GM12878 (cell line): ENCODE results near the gene ARMC9. TPM values are rescaled to one million over a fixed set of nuclear protein-coding genes. Genes with fewer than 3 reads are reported as not detected.

Experiments
- ATAC-seq: fragments of 200-7000 bp; cut with Tn5 transposase; 3 replicates; pipeline ENCODE4 v1.9.1; 2020; ENCODE audit warnings: mild to moderate bottlenecking, moderate library complexity
- BruUV-seq: library from RNA; stranded (reverse); fragments of 400-500 nt; replicated peaks from 2 replicates; lab custom pipeline; 2021; lab: Mats Ljungman, UMichigan
- CTCF ChIA-PET: fragments of 300-600 bp; sonication (Branson Sonifier 250); formaldehyde crosslinking; extraction: SDS; loops from one replicate; lab custom pipeline; 2021; ENCODE audit warnings: inconsistent platforms; lab: Yijun Ruan, JAX
- POLR2A ChIA-PET: fragments of 350-600 bp; formaldehyde crosslinking; extraction: SDS; loops from one replicate; lab custom pipeline; 2021; ENCODE audit warnings: inconsistent platforms; lab: Charles Lee
- RAD21 ChIA-PET: fragments of 300-600 bp; sonication (Branson Sonifier 250); formaldehyde crosslinking; loops from one replicate; lab custom pipeline; 2023; ENCODE audit warnings: antibody characterized with exemption; ENCODE audit not compliant: unreplicated experiment; lab: Charles Lee
- SMC1A ChIA-PET: fragments of 300-600 bp; sonication (Branson Sonifier 250); formaldehyde crosslinking; loops from one replicate; lab custom pipeline; 2023; ENCODE audit not compliant: unreplicated experiment, uncharacterized antibody; lab: Charles Lee
- DNase-seq: peaks from one replicate; pipeline ENCODE4 v3.0.0-alpha.2; 2011; ENCODE audit warnings: low read depth, low spot score
- FAIRE-seq: peaks from 3 replicates; lab custom pipeline; 2011; peaks lifted over from hg19 to GRCh38; lab: Jason Lieb, UNC
- H2AFZ ChIP-seq: 2 replicates; pipeline ENCODE4 v1.6.0; 2011; ENCODE audit warnings: low read depth, low read length, control low read depth; ENCODE audit not compliant: control insufficient read depth
- H3K27ac ChIP-seq: 2 replicates; pipeline ENCODE4 v1.5.1; 2011; ENCODE audit warnings: control low read depth; ENCODE audit not compliant: control insufficient read depth, insufficient read depth
- H3K27me3 ChIP-seq, 2 experiments: replicated peaks in 1 of 2; 2 replicates each; pipeline versions ENCODE4 v1.6.0 to v1.6.1; 2011; ENCODE audit warnings: low read length in 1 of 2; ENCODE audit not compliant: control insufficient read depth in 2 of 2, insufficient read depth in 2 of 2
- H3K36me3 ChIP-seq, 2 experiments: 2 replicates each; pipeline ENCODE4 v1.5.1; 2011; ENCODE audit warnings: low read length in 1 of 2; ENCODE audit not compliant: control insufficient read depth in 2 of 2, insufficient read depth in 2 of 2
- H3K4me1 ChIP-seq: 2 replicates; pipeline ENCODE4 v1.6.1; 2011; ENCODE audit warnings: mild to moderate bottlenecking, low read length, moderate library complexity, mixed read lengths; ENCODE audit not compliant: control insufficient read depth, insufficient read depth
- H3K4me2 ChIP-seq: 2 replicates; pipeline ENCODE4 v1.6.0; 2011; ENCODE audit warnings: control low read depth; ENCODE audit not compliant: control insufficient read depth, insufficient read depth
- H3K4me3 ChIP-seq: fragments of 200-600 bp; sonication (generic); 2 replicates; pipeline ENCODE4 v1.5.1; 2016
- H3K79me2 ChIP-seq: 2 replicates; pipeline ENCODE4 v1.6.0; 2011; ENCODE audit warnings: low read length; ENCODE audit not compliant: control insufficient read depth, insufficient read depth
- H3K9ac ChIP-seq: 2 replicates; pipeline ENCODE4 v1.8.0; 2011; ENCODE audit warnings: low read length, control low read depth, mixed read lengths; ENCODE audit not compliant: control insufficient read depth, insufficient read depth
- H3K9me3 ChIP-seq: replicated peaks from 3 replicates; pipeline ENCODE4 v1.5.1; 2011; ENCODE audit warnings: mild to moderate bottlenecking, low read length; ENCODE audit not compliant: control insufficient read depth, insufficient read depth
- H4K20me1 ChIP-seq: 2 replicates; pipeline ENCODE4 v1.6.0; 2011; ENCODE audit not compliant: control insufficient read depth, insufficient read depth
- ASH2L ChIP-seq: fragments of 300-600, 200-600 bp; sonication (generic); IDR thresholded peaks from 2 replicates; pipeline ENCODE4 v1.6.1; 2017; ENCODE audit warnings: low read depth, mild to moderate bottlenecking, borderline replicate concordance
- BRCA1 ChIP-seq: IDR thresholded peaks from 2 replicates; pipeline ENCODE4 v1.6.1; 2011; ENCODE audit warnings: low read depth, low read length, improper control_type of control experiment
- CBX5 ChIP-seq: sonication (generic); IDR thresholded peaks from 2 replicates; pipeline ENCODE4 v1.6.1; 2016; ENCODE audit warnings: low read depth, moderate library complexity, mild to moderate bottlenecking, inconsistent platforms
- CEBPB ChIP-seq, 2 experiments: fragments of 150-350 bp in 1 of 2; IDR thresholded peaks; 2 replicates each; pipeline ENCODE4 v1.6.1; 2012 to 2014; ENCODE audit warnings: low read depth in 2 of 2, low read length in 2 of 2, borderline replicate concordance in 1 of 2, inconsistent platforms in 1 of 2
- CHD4 ChIP-seq: fragments of 200-600 bp; sonication (generic); IDR thresholded peaks from 2 replicates; pipeline ENCODE4 v1.6.1; 2016; ENCODE audit warnings: mild to moderate bottlenecking
- JUNB ChIP-seq: IDR thresholded peaks from 2 replicates; pipeline ENCODE4 v1.6.1; 2016; ENCODE audit warnings: antibody characterized with exemption, mild to moderate bottlenecking
- NFYB ChIP-seq: IDR thresholded peaks from 2 replicates; pipeline ENCODE4 v1.6.1; 2011; ENCODE audit warnings: low read depth, mild to moderate bottlenecking, low read length, improper control_type of control experiment, moderate library complexity; ENCODE audit not compliant: insufficient read depth
- NR2C1 ChIP-seq: fragments of 450-650 bp; IDR thresholded peaks from 2 replicates; pipeline ENCODE4 v1.6.1; 2017; ENCODE audit warnings: antibody characterized with exemption, mild to moderate bottlenecking, moderate library complexity
- RUNX3 ChIP-seq: IDR thresholded peaks from 2 replicates; pipeline ENCODE4 v1.6.1; 2012; ENCODE audit warnings: low read length, inconsistent platforms
- STAT1 ChIP-seq: fragments of 450-650 bp; conservative IDR thresholded peaks from 2 replicates; pipeline ENCODE4 v1.6.1; 2014; ENCODE audit warnings: antibody characterized with exemption, mild to moderate bottlenecking
- ZNF592 ChIP-seq: fragments of 450-650 bp; IDR thresholded peaks from 2 replicates; pipeline ENCODE4 v1.6.1; 2017; ENCODE audit warnings: mild to moderate bottlenecking, moderate library complexity
- ZNF622 ChIP-seq: fragments of 450-650 bp; IDR thresholded peaks from 2 replicates; pipeline ENCODE4 v1.6.1; 2017; ENCODE audit warnings: mild to moderate bottlenecking, inconsistent platforms
- ZZZ3 ChIP-seq: IDR thresholded peaks from 2 replicates; pipeline ENCODE4 v1.6.1; 2011; ENCODE audit warnings: low read depth; ENCODE audit not compliant: control insufficient read depth, insufficient read length
- WGBS: methylation state at CpG from one replicate; pipeline ENCODE4 v1.1.6; 2016; ENCODE audit warnings: low lambda C conversion rate; ENCODE audit not compliant: insufficient replicate concordance, insufficient coverage; ENCODE audit errors: missing lambda C conversion rate; 5-methylcytosine and 5-hydroxymethylcytosine counted together
- in situ Hi-C: fragments of 300-500 bp; cut with MboI; formaldehyde crosslinking; loops from 9 replicates; pipeline ENCODE4 v1.14.3; 2018; ENCODE audit warnings: mixed read lengths
- intact Hi-C: fragments of 100-400 bp; cut with micrococcal nuclease; formaldehyde crosslinking; loops from one replicate; pipeline ENCODE4 v1.14.2; 2022; ENCODE audit not compliant: unreplicated experiment
- polyA plus RNA-seq, 11 experiments: library from polyadenylated mRNA; depleted of rRNA in 4 of 11; unstranded in 6 of 11; stranded (reverse) in 5 of 11; fragments of >200 nt; fragmentation: Nextera tagmentation in 4 of 11; fragmentation: Illumina TruSeq in 1 of 11; extraction: Ambion mirVana in 4 of 11; extraction: Trizol in 1 of 11; gene quantifications; 1 replicate in 1 of 11; 2 replicates in 10 of 11; pipeline versions ENCODE4 v1.2.1 to v1.2.3, GENCODE V29; 2011 to 2016; ENCODE audit warnings: inconsistent platforms in 2 of 11, missing spikeins in 2 of 11, low read depth in 1 of 11
- total RNA-seq, 4 experiments: library from RNA; depleted of rRNA in 3 of 4; stranded (reverse); fragments of >200 nt in 3 of 4; fragmentation: Illumina TruSeq in 1 of 4; extraction: Trizol in 1 of 4; gene quantifications; 2 replicates each; pipeline versions ENCODE4 v1.2.1 to v1.2.3, GENCODE V29; 2013 to 2021

Gene ARMC9
- total and polyA plus RNA-seq, 10 of the 15 experiments (the other 5 are each of a cell fraction or from before 2014, with no cell fraction given), result 3.8 to 21.8 (median 10.4) TPM

- FAIRE-seq (no peak), DNase-seq (no peak), ATAC-seq (no peak)
- ChIA-PET POLR2A (no interaction called here), RAD21 (no interaction called here), SMC1A (no interaction called here), CTCF (interaction anchor here (0.7 kb wide), 1 partner anchor 298 kb away, joined by 3 read pairs; no protein-coding TSS in a partner anchor)
- H3K36me3 ChIP-seq, result no peaks in the 10 kb centered on the region
- 64% methylated on average over 2 of the region's 2 CpGs for WGBS
- BruUV-seq, result no TSS peak
- no peak overlapping the region for H3K4me2 ChIP-seq
- H3K27me3 ChIP-seq, result no peaks in the 10 kb centered on the region
- in situ Hi-C loops (no loop called here), intact Hi-C loops (no loop called here)
- H3K4me3 ChIP-seq, result no peak overlapping the region
- peaks cover 3% of the 10 kb centered on the region for H3K4me1 ChIP-seq
- TF ChIP-seq NR2C1 (no peak), ZZZ3 (no peak), ZNF592 (no peak), BRCA1 (no peak), STAT1 (no peak), ZNF622 (no peak), ASH2L (no peak), CEBPB (IDR thresholded peaks at IDR 0.05; ENCODE audit: borderline replicate concordance in 1 of 2, low read depth in 2 of 2, low read length in 2 of 2) (no peak), CBX5 (no peak), CHD4 (no peak), NFYB (no peak), JUNB (no peak), RUNX3 (no peak)
- no peaks in the 10 kb centered on the region for H3K9me3 ChIP-seq
- H2AFZ ChIP-seq, result no peak overlapping the region
- H3K27ac ChIP-seq, result no peak overlapping the region
- H4K20me1 ChIP-seq, result no peaks in the 10 kb centered on the region
- no peak overlapping the region for H3K9ac ChIP-seq
- H3K79me2 ChIP-seq, result no peaks in the 10 kb centered on the region
These were observed 80.4 kb downstream of the ARMC9 start for GRCh38 chr2:231278868-231279267.
